Uterus (tissue), 4 donors: Measurements from ENCODE around the gene TAPT1. TPM values are rescaled to one million over a fixed set of nuclear protein-coding genes. Genes with fewer than 3 reads are reported as not detected.

Experiments
- DNase-seq, 2 donors: peaks; one replicate each; pipeline ENCODE4 v3.0.0-alpha.2; 2019 to 2020
- H3K27ac ChIP-seq, 2 donors: fragments of 200-600 bp; sonication (generic); 1 replicate in 1 of 2; 2 replicates in 1 of 2; pipeline ENCODE4 v1.5.1; 2016 to 2018
- H3K27me3 ChIP-seq, 2 donors: fragments of 200-600 bp; sonication (generic); one replicate each; pipeline ENCODE4 v1.5.1; 2018 to 2019; ENCODE audit warnings: control low read depth in 1 of 2
- H3K36me3 ChIP-seq, 2 donors: fragments of 200-600 bp; sonication (generic); one replicate each; pipeline ENCODE4 v1.5.1; 2019; ENCODE audit warnings: control low read depth in 1 of 2
- H3K4me1 ChIP-seq, 2 donors: fragments of 200-600 bp; sonication (generic); one replicate each; pipeline ENCODE4 v1.5.1; 2018 to 2019; ENCODE audit warnings: control low read depth in 1 of 2
- H3K4me3 ChIP-seq, 2 donors: fragments of 200-600 bp; sonication (generic); 1 replicate in 1 of 2; 2 replicates in 1 of 2; pipeline ENCODE4 v1.5.1; 2018 to 2019; ENCODE audit warnings: mild to moderate bottlenecking in 1 of 2
- H3K9me3 ChIP-seq, 2 donors: fragments of 200-600 bp; sonication (generic); one replicate each; pipeline ENCODE4 v1.5.1; 2019; ENCODE audit warnings: control low read depth in 1 of 2
- POLR2A ChIP-seq, 2 donors: fragments of 450-650 bp; IDR thresholded peaks; one replicate each; pipeline ENCODE4 v1.6.1; 2016; ENCODE audit warnings: antibody characterized with exemption in 2 of 2, mild to moderate bottlenecking in 1 of 2, moderate library complexity in 1 of 2
- intact Hi-C: fragments of 100-400 bp; cut with DNase I; formaldehyde crosslinking; loops from one replicate; pipeline ENCODE4 v1.15.1; 2023; ENCODE audit warnings: low total_unique reads
- small RNA-seq: library from RNA; depleted of rRNA; stranded (forward); fragments of <200 nt; gene quantifications from one replicate; pipeline ENCODE3, GENCODE V24; 2016
- total RNA-seq, 4 donors: library from RNA; depleted of rRNA in 3 of 4; stranded (reverse); fragments of >200 nt in 3 of 4; gene quantifications; one replicate each; pipeline versions ENCODE4 v1.1.0 to v1.2.4, GENCODE V29; 2014 to 2023
- TF ChIP-seq, protein P1 (sequence below), 4 experiments: fragments of 200-600 bp in 2 of 4; fragments of 450-650 bp in 2 of 4; sonication (generic) in 2 of 4; IDR thresholded peaks; one replicate each; pipeline ENCODE4 v1.5.1; 2016 to 2019; ENCODE audit warnings: antibody characterized with exemption in 4 of 4, mild to moderate bottlenecking in 2 of 4, moderate library complexity in 1 of 4
- donor health status: DM: yes; HTN: yes; CAD: no.

Gene TAPT1
- total RNA-seq, 4 donors from 2014 or later = 28.2 to 68.5 (median 63.5) TPM

DNA sequence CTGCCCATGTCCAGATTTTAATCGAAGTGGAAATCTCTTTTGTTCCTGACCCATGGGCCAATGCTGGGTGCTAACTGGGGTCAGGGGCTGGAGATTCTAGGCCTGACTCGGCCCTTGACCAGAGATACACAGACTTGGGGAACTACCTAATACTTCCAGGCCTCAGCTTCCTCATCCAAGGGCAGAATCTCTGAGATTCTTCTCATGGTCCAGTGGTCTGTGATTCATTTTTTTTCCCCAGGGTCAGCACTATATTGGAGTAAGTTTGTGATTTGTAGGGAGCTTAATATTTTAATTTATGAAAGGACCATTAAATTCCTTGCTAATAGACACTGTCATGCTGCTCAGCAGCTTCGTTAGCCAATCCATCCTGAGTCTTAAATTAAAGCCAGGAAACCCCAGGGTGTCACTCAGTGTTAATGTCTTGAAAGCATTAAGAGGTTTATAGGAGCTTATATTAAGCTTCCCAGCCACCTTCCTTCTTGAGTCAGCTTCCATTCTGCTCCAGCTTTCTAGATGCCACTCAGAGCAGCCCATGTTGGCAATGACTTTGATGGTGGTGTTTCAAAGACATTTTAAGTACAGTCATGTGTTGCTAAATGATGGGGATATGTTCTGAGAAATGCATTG lies 115.5 kb downstream of the TAPT1 start:
- no peak overlapping the region for H3K4me3 ChIP-seq
- DNase-seq = no peak
- H3K36me3 ChIP-seq = no peaks in the 10 kb centered on the region
- no peaks in the 10 kb centered on the region for H3K4me1 ChIP-seq
- no peaks in the 10 kb centered on the region for H3K27me3 ChIP-seq
- no peak overlapping the region for H3K27ac ChIP-seq
- intact Hi-C loops = no loop called here
- TF ChIP-seq, protein P1, sequence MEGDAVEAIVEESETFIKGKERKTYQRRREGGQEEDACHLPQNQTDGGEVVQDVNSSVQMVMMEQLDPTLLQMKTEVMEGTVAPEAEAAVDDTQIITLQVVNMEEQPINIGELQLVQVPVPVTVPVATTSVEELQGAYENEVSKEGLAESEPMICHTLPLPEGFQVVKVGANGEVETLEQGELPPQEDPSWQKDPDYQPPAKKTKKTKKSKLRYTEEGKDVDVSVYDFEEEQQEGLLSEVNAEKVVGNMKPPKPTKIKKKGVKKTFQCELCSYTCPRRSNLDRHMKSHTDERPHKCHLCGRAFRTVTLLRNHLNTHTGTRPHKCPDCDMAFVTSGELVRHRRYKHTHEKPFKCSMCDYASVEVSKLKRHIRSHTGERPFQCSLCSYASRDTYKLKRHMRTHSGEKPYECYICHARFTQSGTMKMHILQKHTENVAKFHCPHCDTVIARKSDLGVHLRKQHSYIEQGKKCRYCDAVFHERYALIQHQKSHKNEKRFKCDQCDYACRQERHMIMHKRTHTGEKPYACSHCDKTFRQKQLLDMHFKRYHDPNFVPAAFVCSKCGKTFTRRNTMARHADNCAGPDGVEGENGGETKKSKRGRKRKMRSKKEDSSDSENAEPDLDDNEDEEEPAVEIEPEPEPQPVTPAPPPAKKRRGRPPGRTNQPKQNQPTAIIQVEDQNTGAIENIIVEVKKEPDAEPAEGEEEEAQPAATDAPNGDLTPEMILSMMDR (IDR thresholded peaks at IDR 0.05) = no peak
- TF ChIP-seq POLR2A (IDR thresholded peaks at IDR 0.05) = no peak
- H3K9me3 ChIP-seq = no peaks in the 10 kb centered on the region

Small RNA genes within 50 kb of the gene (small RNA-seq; reads per million reads assigned to genes)
- gene RPS21P4 = not detected

Other genes with a start within 250 kb of the TAPT1 start
- 10 to 100 TPM in 1 of 4 donors, 1 to 10 TPM in 1, under 1 TPM in 2; 0.18 to 24.6 (median 1.1) TPM for gene PROM1, start 142.4 kb downstream of the TAPT1 start, total RNA-seq